BLaER1 (cell line): ENCODE measurements around the gene POLR3K.

Source experiments
- H3K27ac ChIP-seq: shearing (Covaris generic); formaldehyde crosslinking; 2 replicates; pipeline ENCODE4 v1.8.1; 2022
- H3K27me3 ChIP-seq: shearing (Covaris generic); formaldehyde crosslinking; 2 replicates; pipeline ENCODE4 v1.8.1; 2022
- H3K36me3 ChIP-seq: shearing (Covaris generic); formaldehyde crosslinking; 2 replicates; pipeline ENCODE4 v1.8.1; 2022
- H3K4me1 ChIP-seq: shearing (Covaris generic); formaldehyde crosslinking; 2 replicates; pipeline ENCODE4 v1.8.1; 2022
- H3K4me2 ChIP-seq: shearing (Covaris generic); formaldehyde crosslinking; 2 replicates; pipeline ENCODE4 v1.8.1; 2022
- H3K4me3 ChIP-seq: shearing (Covaris generic); formaldehyde crosslinking; 2 replicates; pipeline ENCODE4 v1.8.1; 2022
- H3K9ac ChIP-seq: shearing (Covaris generic); formaldehyde crosslinking; 2 replicates; pipeline ENCODE4 v1.8.1; 2022
- H3K9me3 ChIP-seq: shearing (Covaris generic); formaldehyde crosslinking; 2 replicates; pipeline ENCODE4 v1.8.1; 2022
- H4K20me1 ChIP-seq: shearing (Covaris generic); formaldehyde crosslinking; 2 replicates; pipeline ENCODE4 v1.8.1; 2022
- Cebpa-rat ChIP-seq: shearing (Covaris generic); IDR thresholded peaks from 2 replicates; pipeline ENCODE4 v1.8.1; 2022

POLR3K gene

DNA sequence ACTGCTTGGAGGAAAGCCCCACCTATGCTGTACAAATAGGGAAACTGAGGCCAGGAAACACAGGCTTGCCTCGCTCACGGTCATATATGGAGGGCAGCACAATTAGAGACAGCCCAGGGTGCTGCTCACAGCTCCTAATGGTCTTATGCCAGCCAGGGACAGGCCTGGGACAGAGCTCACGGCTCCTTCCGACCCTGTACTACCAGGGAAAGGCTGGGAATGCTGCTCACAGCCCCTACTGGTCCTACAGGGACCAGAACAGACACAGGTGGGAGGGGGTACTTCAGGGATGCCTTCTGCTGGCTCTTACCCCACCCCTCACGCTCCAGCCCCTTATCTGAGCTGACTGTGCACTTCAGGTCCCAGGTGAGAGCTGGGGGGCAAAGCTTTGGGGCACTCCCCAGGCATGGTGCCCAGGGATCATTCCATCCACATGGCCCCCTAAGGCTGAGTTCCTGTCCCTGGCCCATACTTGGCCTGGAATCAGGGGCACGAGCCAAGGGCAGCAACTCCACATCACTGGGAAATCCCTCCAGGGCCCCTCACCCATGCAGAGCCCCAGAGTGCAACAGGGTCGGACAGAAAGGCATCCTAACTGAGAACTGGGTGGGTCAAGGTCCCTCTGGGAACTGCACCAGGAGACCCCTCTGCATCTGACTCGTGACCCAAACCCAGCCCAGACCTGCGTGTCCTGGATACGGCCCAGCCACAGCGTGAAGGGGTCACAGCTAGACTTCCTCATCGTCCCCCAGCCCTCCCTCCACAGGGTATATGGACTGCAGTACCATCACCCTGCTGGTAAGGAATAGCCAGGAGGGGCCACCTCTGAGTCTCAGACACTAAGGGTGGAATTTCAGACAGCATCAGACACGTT lies 13.1 kb upstream of the POLR3K start:
- Histone ChIP-seq H3K4me1 (peaks cover 35% of the 10 kb centered on the region), H3K9me3 (no peaks in the 10 kb centered on the region), H4K20me1 (peaks cover 5% of the 10 kb centered on the region; the same call in 1 of the 2 replicates), H3K27me3 (peaks cover 22% of the 10 kb centered on the region), H3K9ac (no peak overlapping the region), H3K27ac (no peak overlapping the region), H3K4me3 (no peak overlapping the region), H3K4me2 (peak overlapping the region; percentile 7; the same call in 1 of the 2 replicates), H3K36me3 (no peaks in the 10 kb centered on the region)
- TF ChIP-seq Cebpa-rat, result no peak

DNA sequence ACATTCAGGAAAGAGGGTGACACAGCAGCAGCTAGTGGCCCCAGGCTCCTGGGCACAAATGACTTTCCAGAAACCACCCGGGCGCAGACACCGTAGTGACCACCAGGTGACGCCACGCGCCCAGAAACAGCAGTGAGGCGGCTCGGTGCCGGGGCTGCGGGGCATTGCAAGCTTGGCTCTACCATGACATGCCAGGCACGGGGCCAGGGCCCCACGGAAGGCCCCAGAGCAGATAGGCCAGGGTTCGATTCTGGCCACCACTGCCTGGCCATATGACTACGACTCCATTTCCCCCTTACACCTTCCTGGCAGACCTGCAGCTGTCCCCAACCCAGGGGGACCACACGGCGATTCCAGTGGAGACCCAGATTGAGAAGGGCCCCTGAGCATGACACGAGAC lies 12.3 kb upstream of the POLR3K start:
- no peaks in the 10 kb centered on the region for H3K9me3 ChIP-seq
- H3K27me3 ChIP-seq, result peaks cover 14% of the 10 kb centered on the region
- no peak for TF ChIP-seq Cebpa-rat
- peak overlapping the region; percentile 7; the same call in 1 of the 2 replicates for H3K4me2 ChIP-seq
- no peak overlapping the region for H3K27ac ChIP-seq
- H3K4me3 ChIP-seq, result no peak overlapping the region
- H3K9ac ChIP-seq, result no peak overlapping the region
- H3K36me3 ChIP-seq, result no peaks in the 10 kb centered on the region
- no peaks in the 10 kb centered on the region for H4K20me1 ChIP-seq
- H3K4me1 ChIP-seq, result peaks cover 35% of the 10 kb centered on the region

- Histone ChIP-seq H3K27me3 (peaks cover 6% of the 10 kb centered on the region), H3K4me2 (no peak overlapping the region), H4K20me1 (no peaks in the 10 kb centered on the region), H3K36me3 (no peaks in the 10 kb centered on the region), H3K4me1 (peaks cover 34% of the 10 kb centered on the region), H3K9ac (no peak overlapping the region), H3K9me3 (no peaks in the 10 kb centered on the region), H3K27ac (no peak overlapping the region), H3K4me3 (no peak overlapping the region)
- TF ChIP-seq Cebpa-rat, result no peak
Measured at GRCh38 chr16:64914-65255, 11.5 kb upstream of the POLR3K start.

- H4K20me1 ChIP-seq, result no peaks in the 10 kb centered on the region
- peaks cover 28% of the 10 kb centered on the region for H3K4me1 ChIP-seq
- peak overlapping the region; percentile 46 for H3K27ac ChIP-seq
- no peaks in the 10 kb centered on the region for H3K27me3 ChIP-seq
- H3K36me3 ChIP-seq, result peaks cover under 1% of the 10 kb centered on the region
- H3K4me2 ChIP-seq, result peak overlapping the region; percentile 45
- H3K4me3 ChIP-seq, result no peak overlapping the region
- TF ChIP-seq Cebpa-rat, result no peak
- H3K9ac ChIP-seq, result peak overlapping the region; percentile 41
- no peaks in the 10 kb centered on the region for H3K9me3 ChIP-seq
Measured at GRCh38 chr16:63998-64913, 10.8 kb upstream of the POLR3K start.

DNA sequence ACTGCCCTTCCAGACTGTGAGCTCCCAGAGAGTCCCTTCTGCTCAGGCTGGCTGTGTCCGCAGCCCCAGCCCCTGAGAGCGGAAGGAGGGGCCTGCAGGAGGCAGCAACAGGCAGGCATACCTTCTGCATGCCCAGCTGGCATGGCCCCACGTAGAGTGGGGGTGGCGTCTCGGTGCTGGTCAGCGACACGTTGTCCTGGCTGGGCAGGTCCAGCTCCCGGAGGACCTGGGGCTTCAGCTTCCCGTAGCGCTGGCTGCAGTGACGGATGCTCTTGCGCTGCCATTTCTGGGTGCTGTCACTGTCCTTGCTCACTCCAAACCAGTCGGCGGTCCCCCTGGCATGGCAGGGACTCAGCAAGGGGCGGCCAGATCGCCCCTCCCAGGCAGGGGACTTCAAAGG lies 10.1 kb upstream of the POLR3K start:
- Histone ChIP-seq H3K27ac (0 out of 2 replicates have a peak overlapping the region, but pooled peaks have one; percentile 46), H3K9ac (peak overlapping the region; percentile 41; the same call in 1 of the 2 replicates), H3K9me3 (no peaks in the 10 kb centered on the region), H3K36me3 (peaks cover 9% of the 10 kb centered on the region), H4K20me1 (no peaks in the 10 kb centered on the region), H3K4me2 (peak overlapping the region; percentile 45; the same call in 1 of the 2 replicates), H3K27me3 (no peaks in the 10 kb centered on the region), H3K4me3 (no peak overlapping the region), H3K4me1 (peaks cover 24% of the 10 kb centered on the region)
- no peak for TF ChIP-seq Cebpa-rat

- Histone ChIP-seq H3K4me3 (no peak overlapping the region), H3K4me1 (peaks cover 19% of the 10 kb centered on the region), H3K27ac (no peak overlapping the region), H4K20me1 (no peaks in the 10 kb centered on the region), H3K4me2 (no peak overlapping the region), H3K9ac (no peak overlapping the region), H3K27me3 (no peaks in the 10 kb centered on the region), H3K9me3 (no peaks in the 10 kb centered on the region), H3K36me3 (peaks cover 13% of the 10 kb centered on the region)
- no peak for TF ChIP-seq Cebpa-rat
Measured at GRCh38 chr16:62968-63391, 9.6 kb upstream of the POLR3K start.

DNA sequence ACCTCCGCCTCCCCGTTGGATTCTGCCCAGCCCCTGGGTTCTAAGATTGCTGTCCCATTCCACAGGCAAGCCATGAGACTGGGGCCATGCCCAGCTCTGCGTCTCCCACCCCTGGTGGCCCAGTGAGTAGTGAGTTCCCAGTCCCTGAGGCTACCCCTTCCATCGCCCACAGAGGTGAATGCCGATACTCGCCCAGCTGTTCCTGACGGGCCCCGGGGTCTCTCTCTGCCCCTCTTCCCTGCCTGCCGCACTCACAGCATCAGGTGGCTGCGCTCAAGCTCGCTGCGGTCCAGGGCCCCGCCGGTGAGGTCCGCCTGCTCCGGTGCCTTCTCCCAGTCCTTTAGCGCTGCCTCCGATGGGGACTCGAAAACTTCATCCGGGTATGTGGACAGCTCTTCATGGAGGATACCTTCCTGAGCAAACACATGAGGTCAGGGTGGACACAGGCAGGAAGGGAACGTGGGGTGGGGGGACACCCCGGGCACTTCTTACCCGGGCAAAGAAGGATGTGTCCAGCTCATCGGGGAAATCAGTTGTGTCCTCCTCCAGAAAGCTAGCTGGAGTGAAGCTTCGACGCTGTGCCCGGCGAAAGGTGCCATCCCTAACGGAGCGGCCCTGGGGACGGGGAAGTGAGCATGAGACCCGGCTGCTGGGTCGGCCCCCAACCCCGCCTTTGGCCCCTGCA lies 9.0 kb upstream of the POLR3K start:
- Histone ChIP-seq H3K9me3 (no peaks in the 10 kb centered on the region), H3K4me2 (no peak overlapping the region), H3K4me1 (peaks cover 14% of the 10 kb centered on the region), H3K4me3 (no peak overlapping the region), H3K27me3 (no peaks in the 10 kb centered on the region), H3K9ac (no peak overlapping the region), H3K27ac (no peak overlapping the region), H4K20me1 (no peaks in the 10 kb centered on the region), H3K36me3 (peaks cover 19% of the 10 kb centered on the region)
- TF ChIP-seq Cebpa-rat, result no peak

DNA sequence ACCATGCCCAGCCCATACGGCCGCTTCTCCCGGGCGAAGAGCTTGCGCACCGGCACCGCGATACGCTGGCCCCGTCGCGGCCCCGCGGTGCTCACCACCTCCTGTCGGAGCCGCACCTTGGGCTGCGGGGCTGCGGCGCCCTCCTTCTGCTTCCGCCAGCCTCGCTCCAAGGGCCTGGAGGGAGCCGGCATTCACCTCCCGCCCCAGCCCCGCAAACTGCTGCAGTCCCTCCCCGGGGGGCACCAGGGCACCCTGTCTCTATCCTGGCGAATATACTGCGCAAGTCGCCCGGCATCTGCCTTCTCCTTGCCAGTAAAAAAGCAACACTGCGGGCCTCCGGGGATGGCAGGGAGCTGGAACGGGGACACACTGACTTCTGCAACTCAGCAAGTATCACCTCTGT lies 8.5 kb upstream of the POLR3K start:
- Histone ChIP-seq H3K4me2 (no peak overlapping the region), H3K27me3 (no peaks in the 10 kb centered on the region), H3K4me3 (no peak overlapping the region), H3K36me3 (peaks cover 24% of the 10 kb centered on the region), H3K4me1 (peaks cover 14% of the 10 kb centered on the region), H3K27ac (no peak overlapping the region), H3K9me3 (no peaks in the 10 kb centered on the region), H4K20me1 (no peaks in the 10 kb centered on the region), H3K9ac (no peak overlapping the region)
- TF ChIP-seq Cebpa-rat, result no peak
